ENCODE results near the gene GUCD1.

Gene GUCD1

GRCh38 chr22:24523873-24524272 lies 31.1 kb downstream of the GUCD1 start:
- DNase-seq: no peak

GRCh38 chr22:24521791-24522245 lies 33.1 kb downstream of the GUCD1 start:
- DNase-seq: peak; percentile 67

- no peak for DNase-seq
Measured at GRCh38 chr22:24519496-24519895, 35.4 kb downstream of the GUCD1 start.

- no peak for DNase-seq
Measured at GRCh38 chr22:24518771-24519485, 36.0 kb downstream of the GUCD1 start.

GRCh38 chr22:24518228-24518627 lies 36.7 kb downstream of the GUCD1 start:
- DNase-seq: no peak

- DNase-seq: no peak
Measured at GRCh38 chr22:24517446-24517845, 37.5 kb downstream of the GUCD1 start.

- no peak for DNase-seq
Measured at GRCh38 chr22:24516301-24516737, 38.6 kb downstream of the GUCD1 start.

GRCh38 chr22:24515027-24515338 lies 40.0 kb downstream of the GUCD1 start:
- no peak for DNase-seq

GRCh38 chr22:24514241-24515026 lies 40.5 kb downstream of the GUCD1 start:
- DNase-seq: no peak

GRCh38 chr22:24513378-24514240 lies 41.3 kb downstream of the GUCD1 start:
- DNase-seq: no peak

GRCh38 chr22:24512043-24512442 lies 42.9 kb downstream of the GUCD1 start:
- peak; percentile 35 for DNase-seq

GRCh38 chr22:24510637-24511625 lies 44.0 kb downstream of the GUCD1 start:
- DNase-seq: peak; percentile 94

GRCh38 chr22:24507716-24508115 lies 47.2 kb downstream of the GUCD1 start:
- no peak for DNase-seq

GRCh38 chr22:24506802-24507438 lies 48.0 kb downstream of the GUCD1 start:
- DNase-seq: no peak

- DNase-seq: no peak
Measured at GRCh38 chr22:24504956-24505736, 49.8 kb downstream of the GUCD1 start.

- DNase-seq: no peak
Measured at GRCh38 chr22:24504540-24504939, 50.4 kb downstream of the GUCD1 start.

- DNase-seq: no peak
Measured at GRCh38 chr22:24503843-24504338, 51.0 kb downstream of the GUCD1 start.

- DNase-seq: peak; percentile 59
Measured at GRCh38 chr22:24503137-24503842, 51.6 kb downstream of the GUCD1 start.

GRCh38 chr22:24502541-24502940 lies 52.4 kb downstream of the GUCD1 start:
- DNase-seq: no peak

- DNase-seq: no peak
Measured at GRCh38 chr22:24502034-24502433, 52.9 kb downstream of the GUCD1 start.

All from hematopoietic multipotent progenitor cell treated with erythropoietin and hydrocortisone succinate and interleukin-3 and kit ligand, for 8 days (in vitro differentiated cells).